Mammary epithelial cell (primary cell): ENCODE measurements around the gene HYAL2.

Experiments
- CTCF ChIP-seq, 2 donors: IDR thresholded peaks in 1 of 2; conservative IDR thresholded peaks in 1 of 2; 2 replicates each; pipeline ENCODE4 v1.5.1; 2011 to 2012; ENCODE audit warnings: inconsistent platforms in 2 of 2, low read length in 2 of 2, mild to moderate bottlenecking in 2 of 2, control low read depth in 1 of 2, low read depth in 1 of 2; ENCODE audit not compliant: insufficient read depth in 1 of 2; ENCODE audit errors: extremely low read depth in 1 of 2
- EZH2 ChIP-seq: IDR thresholded peaks from 2 replicates; pipeline ENCODE4 v1.6.1; 2012; ENCODE audit warnings: low read length, inconsistent platforms, borderline replicate concordance

GRCh38 chr3:50345008-50345407 is 22.5 kb upstream of the HYAL2 start:
- TF ChIP-seq CTCF (conservative IDR thresholded peaks at IDR 0.05 in 1 of 2, IDR thresholded peaks at IDR 0.05 in 1 of 2; ENCODE audit: extremely low read depth in 1 of 2, insufficient read depth in 1 of 2, low read depth in 1 of 2, low read length in 2 of 2), result no peak
- no peak for TF ChIP-seq EZH2
